LHCN-M2 (cell line): ENCODE data around the gene RARB. TPM values are rescaled to one million over a fixed set of nuclear protein-coding genes. Genes with fewer than 3 reads are reported as not detected.
A peak's percentile ranks its signal among the peaks of the same experiment; 100 is the strongest.

Source experiments
- DNase-seq: peaks from one replicate; pipeline ENCODE4 v3.0.0-alpha.2; 2012; ENCODE audit warnings: low read depth
- total RNA-seq: library from RNA; depleted of rRNA; stranded (reverse); fragments of >200 nt; gene quantifications from 2 replicates; pipeline ENCODE4 v1.2.3, GENCODE V29; 2014

Gene RARB
- total RNA-seq, 1 experiment from 2014 or later: 0.29 TPM

DNA sequence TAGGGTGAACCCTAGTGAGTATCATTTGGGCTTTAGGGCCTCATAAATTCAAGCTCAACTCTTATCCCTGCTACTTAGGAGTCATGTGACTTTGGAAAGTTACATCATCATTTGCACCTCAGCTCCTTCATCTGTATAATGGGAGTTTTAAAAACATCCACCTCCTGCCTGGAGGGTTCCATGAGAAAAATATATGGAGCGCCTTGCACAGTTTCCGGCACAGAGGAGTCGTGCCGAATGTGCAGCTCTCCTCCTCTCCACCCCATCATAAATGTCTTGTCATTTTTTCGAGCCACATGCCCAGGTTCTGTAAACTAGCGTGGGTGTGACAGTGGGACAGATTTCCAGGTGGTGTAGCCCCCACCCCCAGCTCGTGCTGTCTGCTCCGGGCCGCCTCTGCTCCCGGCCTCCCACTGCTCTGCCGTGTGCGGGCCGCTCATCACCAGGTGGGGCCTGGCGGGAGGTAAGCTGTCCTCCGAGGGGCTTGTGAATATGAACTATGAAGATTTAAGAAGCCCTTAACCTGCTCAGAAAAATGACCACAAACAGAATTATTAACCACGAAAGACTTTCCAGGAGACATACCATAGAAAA is 146.2 kb downstream of the RARB start:
- no peak for DNase-seq

DNA sequence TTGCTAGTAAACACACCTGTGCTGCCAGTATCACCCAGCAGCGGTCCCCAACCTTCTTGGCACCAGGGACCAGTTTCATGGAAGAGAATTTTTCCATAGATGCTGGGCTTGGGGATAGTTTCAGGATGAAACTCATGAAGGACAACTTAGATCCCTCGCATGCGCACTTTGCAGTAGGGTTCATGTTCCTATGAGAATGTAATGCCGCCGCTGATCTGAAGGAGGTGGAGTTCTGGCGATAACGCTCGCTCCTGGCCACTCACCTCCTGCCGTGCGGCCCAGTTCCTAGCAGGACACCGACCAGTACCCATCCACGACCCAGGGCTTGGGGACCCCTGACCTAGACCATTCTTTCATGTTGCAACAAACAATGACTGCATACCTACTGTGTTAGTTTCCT is 146.9 kb downstream of the RARB start:
- no peak for DNase-seq

DNA sequence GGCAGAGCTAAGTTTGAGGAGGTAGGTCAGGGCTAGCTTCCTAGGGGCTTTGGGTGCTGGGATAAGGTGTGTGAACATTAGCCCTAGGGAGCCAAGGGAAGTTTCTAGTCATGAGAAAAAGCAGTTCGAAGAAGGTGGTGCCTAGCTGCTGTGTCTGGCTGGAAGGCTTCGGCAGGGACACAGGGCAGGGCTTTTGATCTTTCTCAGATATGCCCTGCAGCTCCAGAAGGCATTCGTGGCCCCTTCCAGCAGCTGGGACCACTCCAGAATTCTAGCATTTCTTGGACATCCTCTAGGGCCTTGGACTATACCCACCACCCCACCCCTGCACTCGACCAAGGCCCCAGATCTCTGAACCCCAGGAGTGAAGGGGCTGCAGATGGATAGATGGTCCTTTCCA is 148.1 kb downstream of the RARB start:
- DNase-seq: no peak

DNA sequence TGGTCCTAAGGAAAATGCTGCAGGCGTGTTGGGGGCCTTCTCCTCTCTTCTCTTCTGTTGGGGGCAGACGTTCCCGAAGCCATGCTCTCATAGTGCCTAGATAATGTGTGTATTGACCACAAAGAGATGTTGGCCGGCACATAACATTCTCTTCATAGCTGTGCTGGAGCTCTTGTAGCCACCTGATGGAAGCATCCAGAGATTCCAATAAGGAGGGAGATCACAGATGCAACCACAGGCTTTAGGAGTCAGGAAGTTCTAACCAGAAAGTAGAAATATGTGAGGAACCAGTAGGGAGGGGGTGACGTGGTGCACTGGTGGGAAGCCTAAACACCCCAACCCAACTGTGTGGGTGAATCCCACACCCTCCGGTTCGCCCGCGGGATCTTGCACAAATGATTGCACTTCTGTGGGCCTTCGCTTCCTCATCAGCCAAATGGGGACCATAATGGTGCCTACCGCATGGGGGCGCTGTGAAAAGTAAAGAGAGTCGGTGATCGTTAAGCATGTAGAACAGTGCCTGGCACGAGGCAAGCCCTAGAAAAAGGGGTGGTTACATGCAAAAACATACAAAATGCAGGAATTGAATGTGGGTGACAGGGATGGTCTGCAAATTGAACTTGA is 148.9 kb downstream of the RARB start:
- no peak for DNase-seq

DNA sequence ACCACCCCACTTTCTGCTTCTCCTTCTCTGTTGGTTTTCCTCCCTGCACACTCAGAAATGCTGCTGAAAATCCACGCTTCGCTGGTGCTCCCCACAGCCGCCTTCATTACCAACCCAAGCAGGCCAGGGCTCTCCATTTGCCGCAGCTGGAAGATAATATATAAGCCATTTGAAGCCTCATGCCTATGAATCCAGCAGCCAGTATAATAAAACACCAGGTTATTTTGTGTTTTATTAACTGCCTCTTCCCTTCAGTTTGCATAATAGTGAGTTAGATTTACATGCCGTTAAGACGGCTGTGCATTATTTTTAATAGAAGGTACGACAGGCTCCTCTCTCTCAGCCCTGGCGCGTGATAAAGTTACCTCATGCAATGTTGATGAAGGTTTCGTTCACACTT is 150.0 kb downstream of the RARB start:
- no peak for DNase-seq

DNA sequence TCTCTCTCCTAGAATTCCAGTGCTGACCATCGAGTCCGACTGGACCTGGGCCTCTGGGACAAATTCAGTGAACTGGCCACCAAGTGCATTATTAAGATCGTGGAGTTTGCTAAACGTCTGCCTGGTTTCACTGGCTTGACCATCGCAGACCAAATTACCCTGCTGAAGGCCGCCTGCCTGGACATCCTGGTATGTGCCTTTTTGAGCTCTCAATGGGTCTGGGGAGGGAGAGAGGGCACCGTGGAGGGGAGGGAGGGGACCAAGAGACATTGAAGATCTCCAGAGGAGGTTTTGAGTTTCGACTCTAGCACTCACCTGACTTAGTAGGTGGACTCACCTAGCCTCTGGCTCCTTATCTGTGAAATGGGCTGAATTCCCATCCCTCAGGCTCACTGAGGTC is 152.5 kb downstream of the RARB start:
- no peak for DNase-seq

DNA sequence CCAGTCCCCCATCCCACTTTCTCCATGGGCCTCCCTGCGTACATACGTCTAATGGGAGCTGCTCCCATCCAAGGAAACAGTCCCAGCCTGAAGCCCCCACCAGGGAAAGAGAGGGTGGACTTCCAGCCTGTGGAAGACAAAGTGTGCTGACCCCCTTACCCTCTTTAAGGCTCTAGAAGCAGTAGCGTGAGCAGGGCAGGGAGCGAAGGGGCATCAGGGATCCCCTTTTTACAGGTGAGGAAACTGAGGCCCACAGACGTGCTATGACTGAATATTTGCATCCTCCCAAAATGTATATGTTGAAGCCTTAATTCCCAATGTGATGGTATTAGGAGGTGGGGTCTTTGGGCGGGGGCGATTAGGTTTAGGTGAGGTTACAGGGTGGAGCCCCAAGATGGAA is 153.3 kb downstream of the RARB start:
- DNase-seq: no peak

DNA sequence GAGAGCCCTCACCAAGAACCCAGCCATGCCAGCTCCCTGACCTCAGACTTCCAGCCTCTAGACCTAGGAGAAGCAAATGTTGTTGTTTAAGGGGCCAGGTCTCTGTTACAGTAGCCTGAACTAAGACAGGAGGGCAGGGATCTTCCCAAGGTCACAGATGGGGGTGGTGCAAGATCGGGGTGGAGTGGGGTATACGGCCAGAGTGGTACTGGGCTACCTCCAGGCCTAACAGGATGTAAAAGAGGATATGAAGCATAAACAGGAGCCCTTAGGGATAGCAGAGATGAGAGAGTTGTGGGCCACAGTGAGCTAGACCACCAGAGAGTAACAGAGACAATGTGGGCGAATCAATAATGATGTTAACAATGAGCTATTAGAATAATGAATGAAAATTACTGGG is 153.8 kb downstream of the RARB start:
- peak; percentile 23 for DNase-seq

DNA sequence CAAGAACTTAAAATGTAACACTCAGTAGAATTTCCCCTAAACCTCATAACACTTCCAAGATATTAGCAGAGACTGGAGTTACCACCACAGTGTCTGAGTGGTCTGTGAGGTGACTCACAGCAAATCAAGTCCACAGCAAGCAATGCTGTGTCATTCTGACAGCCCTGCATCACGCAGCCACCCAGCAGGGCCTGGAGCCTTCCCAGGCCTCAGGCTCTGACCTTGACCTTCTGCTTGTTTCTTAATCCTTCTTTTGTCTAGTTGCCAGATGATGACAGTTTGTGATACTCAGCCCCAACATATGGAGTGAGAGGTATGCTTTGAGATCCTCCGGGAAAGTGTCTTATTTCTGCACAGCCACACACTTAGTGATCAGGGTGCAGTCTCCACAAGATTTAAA is 154.2 kb downstream of the RARB start:
- peak; percentile 98 for DNase-seq

DNA sequence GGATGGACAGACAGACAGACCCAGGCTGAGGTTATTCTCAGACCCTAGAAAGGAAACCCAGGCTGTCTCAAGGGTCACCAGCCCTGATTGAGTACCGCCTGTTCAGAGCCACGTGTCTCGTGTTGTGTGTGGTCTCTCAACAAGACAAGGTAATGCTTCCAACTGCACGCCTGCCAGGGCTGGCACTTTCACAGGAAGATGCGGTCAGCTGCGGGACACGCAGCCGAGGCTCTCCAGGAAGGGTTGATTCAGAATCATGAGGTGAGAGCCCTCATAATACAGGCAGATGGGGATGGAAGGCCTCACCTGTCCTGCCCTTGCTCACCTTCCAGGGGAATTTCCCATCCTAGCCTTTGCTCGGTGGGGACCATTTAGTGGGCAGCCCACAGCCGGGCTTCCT is 155.3 kb downstream of the RARB start:
- no peak for DNase-seq

DNA sequence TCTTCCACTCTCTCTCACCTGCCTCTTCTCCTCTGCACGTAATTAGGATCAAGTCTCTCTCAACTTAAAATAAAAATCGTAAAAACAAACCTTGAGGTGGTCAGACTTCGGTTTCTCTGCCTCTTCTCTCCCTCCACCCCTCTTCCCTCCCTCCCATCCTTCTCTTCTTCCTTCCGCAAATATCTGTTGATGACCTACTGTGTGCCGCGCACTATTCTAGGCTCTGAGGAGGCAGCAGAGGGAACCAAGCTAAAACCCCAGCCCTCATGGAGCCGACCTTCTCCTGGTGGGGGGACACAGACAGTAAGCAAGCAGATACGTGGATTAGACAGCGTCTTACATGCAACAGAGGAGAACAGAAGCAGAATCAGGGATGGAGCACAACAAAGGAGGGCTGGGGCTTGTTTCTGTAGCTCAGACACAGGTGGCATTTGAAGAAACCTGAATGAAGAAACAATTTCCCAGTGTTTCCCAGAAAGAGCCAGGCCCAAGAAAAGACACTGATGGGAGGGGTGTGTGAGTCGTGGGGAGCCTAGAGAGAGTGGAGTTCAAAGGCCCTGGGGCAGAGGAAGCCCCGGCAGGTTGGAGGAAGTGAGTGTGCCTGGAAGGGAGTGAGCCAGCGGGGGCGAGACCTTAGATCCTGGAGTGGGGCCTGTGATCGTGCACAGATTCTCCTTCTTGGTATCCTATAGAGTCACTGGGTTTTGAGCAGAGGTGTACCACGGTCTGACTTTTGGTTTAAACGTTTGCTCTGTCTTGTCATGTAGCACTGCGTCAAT is 156.1 kb downstream of the RARB start:
- no peak for DNase-seq

DNA sequence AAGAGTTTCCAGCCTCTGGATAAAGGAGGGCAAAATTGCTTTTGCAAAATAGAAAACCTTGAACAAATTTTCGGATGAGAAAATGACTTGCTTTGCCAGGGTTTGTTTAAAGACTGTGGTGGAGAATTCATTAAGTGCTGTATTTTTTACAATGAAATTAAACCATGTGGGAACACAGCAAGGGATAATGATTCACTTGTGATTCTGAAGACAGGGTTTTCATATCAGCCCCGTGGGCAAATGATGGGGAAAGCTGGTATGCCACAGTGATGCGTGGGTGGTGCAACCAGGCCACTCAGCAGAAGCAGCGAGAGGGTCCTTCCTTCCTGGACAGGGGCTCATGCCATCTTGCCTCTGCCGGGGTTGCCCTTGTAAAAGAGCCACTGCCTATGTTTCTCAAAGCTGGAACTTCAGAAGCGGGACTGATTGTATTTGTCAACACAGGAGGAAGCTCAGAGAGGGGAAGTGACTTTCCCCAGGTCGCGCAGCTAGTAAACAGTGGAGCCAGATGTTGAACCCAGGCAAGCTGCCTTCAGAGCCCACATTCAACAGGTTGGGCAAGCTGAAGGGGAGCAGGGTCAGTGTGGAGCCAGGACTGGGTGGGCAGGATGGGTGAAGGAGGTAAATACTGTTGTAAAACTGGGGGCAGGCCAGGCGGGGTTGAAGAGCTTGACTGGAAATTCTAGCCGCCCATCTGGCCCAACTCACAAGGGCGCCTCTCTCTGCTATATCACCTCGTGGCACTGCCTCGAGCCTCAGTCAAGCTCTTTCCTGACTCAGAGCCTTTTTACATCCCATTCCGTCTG is 157.5 kb downstream of the RARB start:
- DNase-seq: no peak

DNA sequence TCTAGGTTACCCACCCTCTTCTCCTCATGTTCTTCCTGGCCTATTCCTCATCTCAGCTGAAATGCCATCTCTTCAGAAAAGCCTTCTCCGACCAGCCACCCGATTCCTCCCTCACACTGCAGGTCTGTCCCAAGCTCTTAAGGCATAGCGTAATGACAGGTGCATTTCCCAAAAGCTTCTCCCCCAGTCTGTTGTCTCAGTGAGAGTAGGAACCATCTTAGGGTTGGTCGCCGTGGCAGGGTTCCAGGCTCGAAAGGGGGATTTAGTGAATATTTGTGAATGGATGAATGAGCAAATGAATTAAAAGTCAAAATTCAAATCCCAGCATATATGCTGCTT is 158.1 kb downstream of the RARB start:
- DNase-seq: no peak

DNA sequence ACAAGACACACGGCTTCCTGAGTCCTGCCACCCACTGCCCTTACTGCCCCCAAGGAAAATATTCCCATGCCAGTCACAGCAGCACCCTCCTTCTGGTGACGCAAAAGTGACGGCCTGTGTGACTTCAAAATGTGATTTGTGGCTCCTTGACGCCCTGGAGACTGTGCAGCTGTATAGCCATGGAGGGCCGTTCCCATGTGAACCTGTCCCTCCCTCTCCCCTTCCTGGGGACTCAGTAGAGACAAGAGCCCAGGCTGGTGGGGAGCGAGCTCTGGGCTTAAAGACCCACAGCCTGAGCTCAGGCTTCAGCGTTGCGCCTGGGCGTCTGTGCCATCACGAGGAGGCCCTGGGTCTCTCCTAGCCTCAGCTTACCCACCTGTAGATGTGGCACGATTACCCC is 158.5 kb downstream of the RARB start:
- DNase-seq: no peak

DNA sequence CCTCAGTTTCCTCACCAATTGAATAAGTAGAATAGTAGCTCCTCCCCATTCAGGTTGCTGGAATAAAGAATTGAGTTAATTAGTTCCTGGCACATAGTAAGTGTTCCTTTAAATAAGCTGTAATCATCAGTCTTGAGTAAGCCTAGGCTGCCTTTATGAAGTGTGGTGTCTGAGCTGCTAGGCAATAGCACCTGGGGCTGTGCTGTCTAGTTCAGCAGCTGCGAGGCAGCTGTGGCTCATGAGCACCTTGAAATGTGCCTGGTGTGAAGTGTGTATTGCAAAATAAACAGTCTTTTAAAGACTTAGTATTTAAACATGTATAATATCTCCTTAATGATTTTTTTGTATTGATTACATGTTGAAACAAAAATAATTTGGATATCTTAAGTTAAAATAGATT is 159.0 kb downstream of the RARB start:
- DNase-seq: peak; percentile 24

DNA sequence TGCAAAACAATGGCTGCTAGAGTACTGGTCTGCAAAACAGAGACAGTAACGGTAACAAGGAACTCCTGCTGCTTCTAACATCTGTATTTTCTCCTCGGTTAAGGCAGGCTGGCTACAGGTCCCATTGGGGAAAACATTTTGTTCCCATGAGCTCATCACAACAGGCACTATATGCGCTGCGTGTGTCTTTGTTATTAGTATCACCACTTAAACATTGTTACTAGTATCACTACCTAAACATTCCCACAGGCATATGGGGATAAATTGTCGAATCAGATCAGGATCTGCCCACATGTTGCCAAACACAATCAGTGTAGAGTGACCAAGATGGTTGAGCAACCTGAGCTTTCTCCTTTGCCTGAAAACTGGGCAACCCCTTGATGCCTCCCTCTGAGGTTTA is 159.5 kb downstream of the RARB start:
- DNase-seq: peak; percentile 29

DNA sequence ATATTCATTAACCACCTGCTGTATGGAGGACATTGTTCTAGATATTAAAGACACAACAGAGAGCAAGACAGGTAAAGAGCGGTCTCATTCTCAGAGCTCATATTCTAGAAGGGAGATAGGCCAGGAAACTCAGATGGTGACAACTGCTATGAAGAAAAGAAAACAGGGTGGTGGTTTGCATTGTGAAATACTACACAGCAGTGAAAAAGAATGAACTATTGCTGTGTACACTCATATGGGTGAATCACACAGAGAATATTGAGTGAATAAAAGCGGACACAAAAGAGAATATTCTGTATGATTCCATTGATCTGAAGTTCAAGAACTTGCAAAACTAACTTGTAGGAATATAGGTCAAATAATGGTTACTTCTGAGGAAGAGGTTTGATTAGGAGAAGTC is 159.9 kb downstream of the RARB start:
- no peak for DNase-seq

DNA sequence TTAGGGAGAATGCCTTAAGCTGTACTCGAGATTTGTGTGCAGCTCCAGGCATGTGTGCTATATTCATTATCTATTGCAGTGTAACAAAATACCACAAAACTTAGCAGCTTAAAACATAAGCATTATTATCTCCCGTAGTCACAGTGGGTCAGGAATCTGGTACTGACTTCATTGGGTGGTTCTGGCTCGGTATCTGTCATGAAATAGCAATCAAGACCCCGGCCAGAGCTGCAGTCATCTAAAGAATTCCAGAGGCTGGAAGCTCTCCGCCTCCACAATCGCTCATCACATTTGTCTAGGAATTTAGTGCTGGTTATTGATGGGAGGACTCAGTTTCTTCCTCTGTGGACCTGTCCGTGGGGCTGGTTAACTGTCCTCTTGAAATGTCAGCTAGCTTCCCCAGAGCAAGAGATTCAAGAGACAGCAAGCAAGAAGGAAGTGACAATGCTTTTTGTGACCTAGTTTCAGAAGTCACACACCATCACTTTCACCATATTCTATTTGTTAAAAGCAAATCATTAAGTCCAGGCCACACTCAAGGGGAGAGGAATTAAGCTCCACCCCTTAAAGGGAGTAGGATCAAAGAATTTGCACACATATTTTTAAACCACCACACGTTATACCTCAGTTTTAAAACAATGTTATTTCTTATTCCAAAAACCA is 160.5 kb downstream of the RARB start:
- DNase-seq: no peak

DNA sequence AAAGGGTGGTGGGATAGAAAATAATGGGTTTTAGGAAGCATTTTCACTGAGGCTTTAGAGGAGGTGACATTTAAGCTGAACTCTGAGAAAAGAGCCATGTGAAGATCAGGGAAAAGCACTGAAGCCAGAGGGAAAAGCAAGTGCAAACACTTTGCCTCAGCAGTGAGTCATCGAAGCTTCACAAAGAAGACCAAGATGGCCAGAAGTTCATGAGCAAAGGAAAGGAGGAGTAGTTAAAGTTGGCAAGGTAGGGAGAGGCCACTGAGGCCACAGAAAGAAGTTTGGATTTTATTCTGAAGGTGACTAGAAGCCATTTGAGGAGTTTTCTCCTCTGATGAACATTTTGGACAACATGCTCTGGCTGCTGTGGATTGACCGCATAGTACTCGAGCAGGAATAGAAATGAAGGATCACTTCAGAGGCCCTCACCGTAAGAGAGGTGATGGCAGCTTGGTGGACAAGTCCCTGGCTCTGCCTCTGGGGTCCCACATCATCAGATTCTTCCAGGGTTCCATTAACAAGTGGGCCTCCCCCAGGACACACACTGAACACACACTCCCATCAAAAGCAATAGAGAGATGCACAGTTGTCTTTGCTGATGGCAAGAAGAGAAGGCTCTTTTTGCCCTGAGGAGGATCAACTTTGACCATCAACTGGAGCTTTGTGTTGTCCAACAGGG is 161.2 kb downstream of the RARB start:
- no peak for DNase-seq

DNA sequence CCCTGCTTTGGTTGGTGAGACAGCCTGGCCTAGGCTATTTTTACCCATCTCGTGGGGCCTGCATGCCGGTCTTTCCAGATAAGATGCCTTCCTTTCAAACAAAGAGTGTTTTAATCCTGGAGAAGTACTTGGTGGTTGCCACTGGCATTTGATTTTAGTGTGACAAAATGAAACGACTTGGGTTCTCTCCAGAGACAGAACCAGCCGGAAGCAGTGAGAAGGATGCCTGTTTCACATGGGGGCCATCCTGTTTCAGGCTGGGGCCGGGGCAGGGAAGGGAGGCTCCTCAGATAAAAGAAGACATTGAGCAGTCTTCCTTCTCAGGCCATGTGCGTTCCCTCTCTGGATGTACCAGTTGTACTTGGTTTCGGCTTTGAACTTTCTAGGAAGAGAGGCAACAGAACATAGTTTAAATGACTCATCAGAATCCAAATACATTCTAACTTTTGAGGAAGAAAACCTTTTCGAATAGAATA is 161.8 kb downstream of the RARB start:
- no peak for DNase-seq

DNA sequence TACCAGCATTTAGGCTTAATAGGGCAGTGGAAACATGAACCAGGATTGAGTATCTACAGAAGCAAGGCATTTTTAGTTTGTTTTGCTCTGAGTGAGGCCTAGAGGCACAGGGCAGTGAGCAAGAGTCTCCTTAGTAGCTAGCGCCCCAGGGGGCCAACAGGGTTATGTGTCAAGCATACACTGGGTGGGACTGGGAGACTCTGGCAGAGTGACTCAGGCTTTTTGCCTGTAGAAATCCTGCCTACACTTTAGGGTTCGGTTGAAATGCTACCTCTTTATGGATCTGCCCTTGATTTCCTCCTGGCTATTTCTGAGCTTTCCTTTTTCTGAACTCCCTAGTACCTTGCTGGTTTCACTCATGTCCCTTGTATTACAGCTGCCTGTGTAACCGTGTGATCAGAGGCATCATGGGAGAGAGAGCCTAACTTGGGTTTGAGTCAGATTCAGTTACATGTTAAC is 164.5 kb downstream of the RARB start:
- DNase-seq: peak; percentile 73
